A549 treated with CpdA at 1 μM for 4 hours (cell line): ENCODE results near the gene FOXK2. TPM values are rescaled to one million over a fixed set of nuclear protein-coding genes. Genes with fewer than 3 reads are reported as not detected.

Source experiments
- total RNA-seq: library from RNA; stranded (reverse); fragments of 200-300 nt; extraction: Qiagen RNA extraction; gene quantifications from 5 replicates; pipeline ENCODE4 v1.2.3, GENCODE V29; 2022; ENCODE audit warnings: low read depth

FOXK2 gene
- 43.3 to 56.8 TPM (median 53.5 TPM) in 5 replicates for total RNA-seq

DNA sequence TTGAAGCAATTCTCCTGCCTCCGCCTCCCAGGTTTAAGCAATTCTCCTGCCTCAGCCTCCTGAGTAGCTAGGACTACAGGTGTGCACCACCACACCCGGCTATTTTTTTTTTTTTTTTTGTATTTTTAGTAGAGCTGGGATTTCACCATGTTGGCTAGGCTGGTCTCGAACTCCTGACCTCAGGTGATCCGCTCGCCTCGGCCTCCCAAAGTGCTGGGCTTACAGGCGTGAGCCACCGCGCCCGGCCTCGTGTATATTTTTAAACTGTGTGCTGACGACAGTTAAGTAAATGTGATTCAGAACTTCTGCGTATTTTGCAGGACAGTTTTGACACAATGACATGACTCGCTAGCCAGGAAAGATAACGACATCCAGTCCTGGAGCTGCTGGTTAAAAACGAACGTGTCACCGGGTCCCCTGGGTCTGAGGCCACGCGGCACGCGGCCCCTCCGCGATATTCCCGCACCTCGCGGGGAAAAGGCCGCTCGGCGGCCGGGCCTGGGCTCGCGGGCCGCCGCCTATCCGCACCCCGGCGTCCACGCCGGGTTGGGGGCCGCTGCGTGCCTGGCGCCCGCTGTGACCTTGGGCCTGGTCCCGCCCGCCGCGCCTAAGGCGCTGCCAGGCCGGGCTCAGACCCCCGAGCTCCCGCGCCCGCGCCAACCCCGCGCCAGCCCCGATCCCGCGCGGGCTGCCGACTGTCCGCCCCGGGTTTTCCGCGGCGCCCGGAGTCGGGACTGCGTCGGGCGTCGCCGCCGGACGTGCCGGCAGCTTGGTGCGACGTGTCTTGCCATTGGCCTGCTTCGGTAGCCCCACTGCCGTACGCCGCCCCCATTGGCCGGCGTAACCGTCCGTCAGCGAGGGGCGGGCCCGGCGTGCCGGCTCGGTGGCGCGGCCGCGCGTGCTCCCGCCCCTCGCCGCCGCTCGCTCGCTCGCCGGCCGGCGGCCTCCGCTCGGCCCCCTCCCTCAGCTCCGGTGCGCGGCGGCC, at the start of gene FOXK2:
FOXK2 (plus strand) TSS at position 907 of the 985 bp plus-strand sequence. CDS start 157 bp downstream, outside the sequence.

GRCh38 chr17:82648165-82648668, 128.7 kb downstream of the FOXK2 start, which contains the start of gene WDR45B:
Gene WDR45B, minus strand, starts transcription at chr17:82648444. Its CDS starts 104 bp downstream, at chr17:82648340.

Other genes with a start within 250 kb of the FOXK2 start
- gene CSNK1D, start 246.0 kb upstream of the FOXK2 start, total RNA-seq: 146 to 164 TPM (median 156 TPM) in 5 replicates
- gene CD7, start 202.1 kb upstream of the FOXK2 start, total RNA-seq: 0.09 to 0.33 TPM (median 0.20 TPM) in 3 of 5 replicates, not detected in the others
- gene SECTM1, start 186.0 kb upstream of the FOXK2 start, total RNA-seq: 0.99 to 1.9 TPM (median 1.3 TPM) in 5 replicates
- gene TEX19, start 160.5 kb upstream of the FOXK2 start, total RNA-seq: 0.22 to 0.59 TPM (median 0.33 TPM) in 5 replicates
- not detected in 5 replicates for gene UTS2R, start 148.0 kb upstream of the FOXK2 start, total RNA-seq
- gene HEXD, start 101.4 kb upstream of the FOXK2 start, total RNA-seq: 9.5 to 14.5 TPM (median 12.8 TPM) in 5 replicates
- 17.4 to 25.1 TPM (median 23.2 TPM) in 5 replicates for gene OGFOD3, start 101.1 kb upstream of the FOXK2 start, total RNA-seq
- 51.8 to 65.9 TPM (median 57.5 TPM) in 5 replicates for gene CYBC1, start 69.0 kb upstream of the FOXK2 start, total RNA-seq
- 52.1 to 63.7 TPM (median 54.5 TPM) in 5 replicates for gene NARF, start 61.0 kb upstream of the FOXK2 start, total RNA-seq
- 94.6 to 101 TPM (median 95.7 TPM) in 5 replicates for gene WDR45B, start 128.7 kb downstream of the FOXK2 start, total RNA-seq
- gene RAB40B, start 179.0 kb downstream of the FOXK2 start, total RNA-seq: 16.1 to 18.2 TPM (median 17.2 TPM) in 5 replicates
- gene FN3KRP, start 197.0 kb downstream of the FOXK2 start, total RNA-seq: 58.6 to 61.8 TPM (median 59.5 TPM) in 5 replicates
- gene FN3K, start 215.9 kb downstream of the FOXK2 start, total RNA-seq: 6.4 to 10.0 TPM (median 7.8 TPM) in 5 replicates
- gene TBCD, start 232.3 kb downstream of the FOXK2 start, total RNA-seq: 59.5 to 82.0 TPM (median 75.3 TPM) in 5 replicates